ENCODE data around the gene GTF2A2.
A peak's percentile ranks its signal among the peaks of the same experiment; 100 is the strongest.

The GTF2A2 gene

GRCh38 chr15:59694779-59695178 is 37.5 kb upstream of the GTF2A2 start:
- DNase-seq (ENCODE audit: low read depth): no peak
- TF ChIP-seq CTCF (IDR thresholded peaks at IDR 0.05; ENCODE audit: insufficient read depth, low read depth, low read length, missing control alignments): no peak
- no peak overlapping the region for H3K4me3 ChIP-seq (ENCODE audit: low read depth, low read length)

- TF ChIP-seq CTCF (IDR thresholded peaks at IDR 0.05; ENCODE audit: insufficient read depth, low read depth, low read length, missing control alignments): peak; percentile 50
- DNase-seq (ENCODE audit: low read depth): peak; percentile 65
These were observed 34.0 kb upstream of the GTF2A2 start for GRCh38 chr15:59691194-59691805.

GRCh38 chr15:59689626-59690236 is 32.4 kb upstream of the GTF2A2 start:
- peak overlapping the region; percentile 99 for H3K4me3 ChIP-seq (ENCODE audit: low read depth, low read length)
- TF ChIP-seq CTCF (IDR thresholded peaks at IDR 0.05; ENCODE audit: insufficient read depth, low read depth, low read length, missing control alignments): no peak
- DNase-seq (ENCODE audit: low read depth): peak; percentile 80

More at GRCh38 chr15:59691194-59691805, 34.0 kb upstream of the GTF2A2 start:
- no peak overlapping the region for H3K4me3 ChIP-seq (ENCODE audit: low read depth, low read length)

- no peak for TF ChIP-seq CTCF (IDR thresholded peaks at IDR 0.05; ENCODE audit: insufficient read depth, low read depth, low read length, missing control alignments)
These were observed 31.7 kb upstream of the GTF2A2 start, which contains the start of gene BNIP2 for GRCh38 chr15:59688782-59689625. TSS of gene BNIP2 (minus strand) at chr15:59689320. CDS start at chr15:59682457, 6,863 bp downstream.

GRCh38 chr15:59688423-59688781 is 31.1 kb upstream of the GTF2A2 start:
- TF ChIP-seq CTCF (IDR thresholded peaks at IDR 0.05; ENCODE audit: insufficient read depth, low read depth, low read length, missing control alignments): no peak
- DNase-seq (ENCODE audit: low read depth): peak; percentile 50
- peak overlapping the region; percentile 99 for H3K4me3 ChIP-seq (ENCODE audit: low read depth, low read length)

More at GRCh38 chr15:59688782-59689625, 31.7 kb upstream of the GTF2A2 start, which contains the start of gene BNIP2:
- peak within 1 kb of the TSS; percentile 99 for H3K4me3 ChIP-seq (ENCODE audit: low read depth, low read length)
- DNase-seq (ENCODE audit: low read depth): peak; percentile 99

GRCh38 chr15:59687836-59688235 is 30.5 kb upstream of the GTF2A2 start:
- no peak for TF ChIP-seq CTCF (IDR thresholded peaks at IDR 0.05; ENCODE audit: insufficient read depth, low read depth, low read length, missing control alignments)
- DNase-seq (ENCODE audit: low read depth): peak; percentile 66
- peak overlapping the region; percentile 99 for H3K4me3 ChIP-seq (ENCODE audit: low read depth, low read length)
